ENCODE data around the gene ARHGDIA. TPM values are rescaled to one million over a fixed set of nuclear protein-coding genes. Genes with fewer than 3 reads are reported as not detected.

The ARHGDIA gene
- total and polyA plus RNA-seq, 10 donors: 131 to 392 (median 235) TPM

DNA sequence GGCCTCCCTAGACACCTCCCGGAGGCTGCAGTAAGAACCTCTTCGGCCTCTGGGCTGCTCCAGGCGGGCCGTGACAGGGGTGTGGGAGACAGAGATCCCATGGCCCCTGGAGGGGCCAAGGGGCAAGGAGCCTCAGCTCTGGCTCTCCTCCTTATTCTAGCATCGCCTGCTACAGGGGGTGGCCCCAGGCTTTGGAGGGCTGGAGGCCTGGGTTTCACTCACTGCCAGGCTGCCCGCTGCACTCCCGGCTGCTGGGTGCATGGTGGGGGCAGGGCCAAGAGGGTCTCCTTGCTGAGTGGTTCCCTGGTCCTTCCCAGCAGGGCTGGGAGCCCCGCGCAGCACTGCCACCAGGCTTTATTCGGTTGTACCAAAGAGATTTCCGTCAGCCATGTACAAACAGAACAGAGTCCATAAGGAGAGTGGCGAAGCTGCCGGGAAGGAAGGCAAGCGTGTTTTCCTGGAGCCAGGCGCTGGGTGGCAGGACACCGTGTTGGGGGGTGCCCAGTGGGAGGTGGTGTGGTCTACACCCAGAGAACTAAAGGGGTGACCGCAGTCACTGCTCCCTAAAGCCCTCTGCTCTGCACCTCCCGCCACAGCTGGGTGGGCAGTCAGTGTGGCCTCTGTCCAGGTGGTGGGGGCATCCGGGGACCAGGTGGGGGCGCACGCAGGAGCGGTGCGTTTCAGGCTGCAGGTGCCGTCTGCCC is 32.9 kb upstream of the ARHGDIA start:
- intact Hi-C loops (cut with DNase I; ENCODE audit: low total_unique reads): no loop called here
- no peak for DNase-seq

DNA sequence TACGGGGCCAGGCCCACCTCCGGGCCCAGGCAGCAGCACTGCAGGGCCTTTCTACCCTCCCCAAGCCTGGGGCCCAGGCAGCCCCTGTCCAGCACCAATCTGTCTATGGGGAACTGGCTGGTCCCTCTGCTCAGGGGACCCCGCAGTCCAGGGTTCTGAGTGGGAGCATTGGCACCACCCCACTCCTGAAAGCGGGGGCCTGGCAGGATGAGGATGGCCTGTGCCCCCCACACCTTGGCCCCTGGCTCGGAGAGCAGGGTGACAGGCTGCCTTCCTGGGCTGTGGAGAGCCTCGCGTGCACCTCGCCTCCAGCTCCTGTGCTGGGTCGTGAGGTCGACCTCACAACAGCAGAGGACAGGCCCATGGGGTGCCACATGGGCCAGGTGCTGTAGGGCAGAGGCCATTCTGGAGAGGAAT is 32.3 kb upstream of the ARHGDIA start:
- Histone ChIP-seq H3K36me3 (peaks cover 0 to 79% (median 37%) of the 10 kb centered on the region in 6 donors), H3K27me3 (replicated peaks in 1 of 7) (peaks cover 0 to 29% (median 16%) of the 10 kb centered on the region in 7 donors)
- WGBS, 5 donors: 95 to 97% (median 96%) methylated on average over 10 of the region's 10 CpGs; no CpG with 5 or more reads in 1 of the 5 donors

More for the DNA sequence above, 32.9 kb upstream of the ARHGDIA start:
- H3K4me1 ChIP-seq: peaks cover 0 to 24% (median 20%) of the 10 kb centered on the region in 6 donors
- H3K27me3 ChIP-seq (replicated peaks in 1 of 7): peaks cover 0 to 29% (median 16%) of the 10 kb centered on the region in 7 donors
- no peak for TF ChIP-seq POLR2A (IDR thresholded peaks at IDR 0.05)
- TF ChIP-seq, protein P1, sequence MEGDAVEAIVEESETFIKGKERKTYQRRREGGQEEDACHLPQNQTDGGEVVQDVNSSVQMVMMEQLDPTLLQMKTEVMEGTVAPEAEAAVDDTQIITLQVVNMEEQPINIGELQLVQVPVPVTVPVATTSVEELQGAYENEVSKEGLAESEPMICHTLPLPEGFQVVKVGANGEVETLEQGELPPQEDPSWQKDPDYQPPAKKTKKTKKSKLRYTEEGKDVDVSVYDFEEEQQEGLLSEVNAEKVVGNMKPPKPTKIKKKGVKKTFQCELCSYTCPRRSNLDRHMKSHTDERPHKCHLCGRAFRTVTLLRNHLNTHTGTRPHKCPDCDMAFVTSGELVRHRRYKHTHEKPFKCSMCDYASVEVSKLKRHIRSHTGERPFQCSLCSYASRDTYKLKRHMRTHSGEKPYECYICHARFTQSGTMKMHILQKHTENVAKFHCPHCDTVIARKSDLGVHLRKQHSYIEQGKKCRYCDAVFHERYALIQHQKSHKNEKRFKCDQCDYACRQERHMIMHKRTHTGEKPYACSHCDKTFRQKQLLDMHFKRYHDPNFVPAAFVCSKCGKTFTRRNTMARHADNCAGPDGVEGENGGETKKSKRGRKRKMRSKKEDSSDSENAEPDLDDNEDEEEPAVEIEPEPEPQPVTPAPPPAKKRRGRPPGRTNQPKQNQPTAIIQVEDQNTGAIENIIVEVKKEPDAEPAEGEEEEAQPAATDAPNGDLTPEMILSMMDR (IDR thresholded peaks at IDR 0.05 in 8 of 11, conservative IDR thresholded peaks at IDR 0.05 in 3 of 11): no peak
- TF ChIP-seq POLR2AphosphoS5 (IDR thresholded peaks at IDR 0.05): no peak
- no peak overlapping the region for H3K4me3 ChIP-seq
- peaks cover 0 to 79% (median 31%) of the 10 kb centered on the region in 6 donors for H3K36me3 ChIP-seq
- no peak overlapping the region for H3K27ac ChIP-seq
- WGBS, 5 donors: 95 to 97% (median 95%) methylated on average over 21 to 24 of the region's 24 CpGs
- no peaks in the 10 kb centered on the region for H3K9me3 ChIP-seq

DNA sequence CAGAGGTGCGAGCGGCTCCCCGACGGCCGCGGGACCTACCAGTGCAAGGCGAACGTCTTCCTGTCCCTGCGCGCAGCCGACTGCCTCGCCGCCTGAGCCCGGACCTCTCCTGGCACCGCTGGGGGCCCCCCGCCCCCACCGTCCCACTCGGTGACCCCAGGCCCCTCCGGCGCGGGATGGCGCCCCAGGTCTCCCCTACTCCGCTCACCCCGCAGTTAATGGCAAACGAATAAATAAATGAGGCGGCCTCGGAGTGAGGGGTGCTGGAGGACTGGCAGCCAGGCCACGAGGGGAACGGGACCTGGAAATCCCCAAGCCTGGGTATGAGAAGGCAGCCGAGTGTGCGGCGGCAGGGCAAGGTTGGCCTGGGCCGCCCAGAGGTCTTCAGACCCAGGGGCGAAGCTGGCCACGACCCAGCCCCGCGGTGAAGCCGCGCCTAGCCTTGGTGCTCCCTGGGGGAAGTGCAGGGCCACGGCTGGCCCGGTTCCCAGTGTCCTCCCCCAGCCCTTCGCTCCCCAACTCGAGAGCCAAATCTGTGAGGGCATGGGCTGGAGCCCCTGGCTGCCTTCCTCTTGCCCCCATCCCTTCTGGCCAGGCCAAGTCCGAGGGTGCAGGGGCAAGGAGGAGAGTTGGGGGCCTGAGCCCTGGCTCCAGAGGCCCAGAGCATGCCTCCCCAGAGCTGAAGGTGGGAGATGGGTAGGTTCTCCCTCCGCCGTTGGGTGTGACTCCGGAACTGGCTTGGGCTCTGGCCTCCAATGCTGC is 31.7 kb upstream of the ARHGDIA start:
- Histone ChIP-seq H3K36me3 (peaks cover 0 to 79% (median 40%) of the 10 kb centered on the region in 6 donors), H3K27ac (peak overlapping the region in 1 of 8 donors; percentile 1), H3K27me3 (replicated peaks in 1 of 7) (peaks cover 0 to 29% (median 16%) of the 10 kb centered on the region in 7 donors), H3K9me3 (no peaks in the 10 kb centered on the region), H3K4me1 (peaks cover 0 to 24% (median 18%) of the 10 kb centered on the region in 6 donors), H3K4me3 (peak overlapping the region in 6 of 8 donors; percentile 1 to 63 (median 28))
- DNase-seq: no peak
- 35 to 48% (median 42%) methylated on average over 25 to 47 of the region's 47 CpGs for WGBS, 5 donors
- intact Hi-C loops (cut with DNase I; ENCODE audit: low total_unique reads): no loop called here
- peak in 2 of 3 donors; percentile 9 to 49 for TF ChIP-seq POLR2AphosphoS5 (IDR thresholded peaks at IDR 0.05)
- no peak for TF ChIP-seq POLR2A (IDR thresholded peaks at IDR 0.05)
- TF ChIP-seq, protein P1 (IDR thresholded peaks at IDR 0.05 in 8 of 11, conservative IDR thresholded peaks at IDR 0.05 in 3 of 11): no peak

More for the DNA sequence above, 32.3 kb upstream of the ARHGDIA start:
- no peaks in the 10 kb centered on the region for H3K9me3 ChIP-seq
- intact Hi-C loops (cut with DNase I; ENCODE audit: low total_unique reads): no loop called here
- no peak for DNase-seq
- H3K4me1 ChIP-seq: peaks cover 0 to 24% (median 18%) of the 10 kb centered on the region in 6 donors
- TF ChIP-seq POLR2AphosphoS5 (IDR thresholded peaks at IDR 0.05) (no peak), POLR2A (IDR thresholded peaks at IDR 0.05) (no peak)
- TF ChIP-seq, protein P1 (IDR thresholded peaks at IDR 0.05 in 8 of 11, conservative IDR thresholded peaks at IDR 0.05 in 3 of 11): no peak
- no peak overlapping the region for H3K27ac ChIP-seq
- H3K4me3 ChIP-seq: no peak overlapping the region
